SK-N-SH treated with all-trans-retinoic acid at 6 μM for 48 hours (cell line): ENCODE data around the gene RBM39.

ENCODE experiments used
- ATAC-seq: fragments of 200-7000 bp; cut with Tn5 transposase; 3 replicates; pipeline ENCODE4 v1.9.1; 2020; ENCODE audit warnings: mild to moderate bottlenecking, moderate library complexity
- ARNTL ChIP-seq: fragments of 450-650 bp; formaldehyde crosslinking; IDR thresholded peaks from 2 replicates; pipeline ENCODE4 v1.5.0; 2020; ENCODE audit warnings: low read depth, mild to moderate bottlenecking, moderate library complexity, borderline replicate concordance
- BACH2 ChIP-seq: fragments of 250-450 bp; sonication (Bioruptor Pico); IDR thresholded peaks from 2 replicates; pipeline ENCODE4 v1.9.0; 2021; ENCODE audit warnings: mild to moderate bottlenecking, borderline replicate concordance
- CREB5 ChIP-seq: fragments of 250-450 bp; sonication (Bioruptor Pico); IDR thresholded peaks from 2 replicates; pipeline ENCODE4 v1.5.1; 2020; ENCODE audit warnings: low read depth, mild to moderate bottlenecking, moderate library complexity
- CSDC2 ChIP-seq: fragments of 250-450 bp; sonication (Bioruptor Pico); IDR thresholded peaks from 2 replicates; pipeline ENCODE4 v1.5.0; 2020; ENCODE audit warnings: mild to moderate bottlenecking, moderate library complexity
- CSRNP3 ChIP-seq: fragments of 250-450 bp; sonication (Bioruptor Pico); IDR thresholded peaks from 2 replicates; pipeline ENCODE4 v1.5.1; 2021; ENCODE audit warnings: mild to moderate bottlenecking, moderate library complexity
- ESRRG ChIP-seq: fragments of 250-450 bp; sonication (Bioruptor Pico); IDR thresholded peaks from 2 replicates; pipeline ENCODE4 v1.6.1; 2021; ENCODE audit warnings: mild to moderate bottlenecking
- GLIS3 ChIP-seq: fragments of 250-450 bp; sonication (Bioruptor Pico); IDR thresholded peaks from 2 replicates; pipeline ENCODE4 v1.5.0; 2020; ENCODE audit warnings: mild to moderate bottlenecking, moderate library complexity
- ISL1 ChIP-seq: fragments of 250-450 bp; sonication (Bioruptor Pico); IDR thresholded peaks from 2 replicates; pipeline ENCODE4 v2.1.2; 2022; ENCODE audit warnings: mild to moderate bottlenecking, moderate library complexity
- OSR1 ChIP-seq: fragments of 250-450 bp; sonication (Bioruptor Pico); IDR thresholded peaks from 2 replicates; pipeline ENCODE4 v1.8.0; 2022; ENCODE audit warnings: moderate library complexity, mild to moderate bottlenecking, inconsistent platforms
- POU6F1 ChIP-seq: fragments of 250-450 bp; sonication (Bioruptor Pico); IDR thresholded peaks from 2 replicates; pipeline ENCODE4 v1.8.0; 2021; ENCODE audit warnings: low read depth, mild to moderate bottlenecking, moderate library complexity, borderline replicate concordance
- PPARA ChIP-seq: fragments of 250-450 bp; sonication (Bioruptor Pico); IDR thresholded peaks from 2 replicates; pipeline ENCODE4 v1.5.0; 2020; ENCODE audit warnings: mild to moderate bottlenecking, borderline replicate concordance
- SNAI2 ChIP-seq: fragments of 250-450 bp; sonication (Bioruptor Pico); IDR thresholded peaks from 2 replicates; pipeline ENCODE4 v1.5.0; 2020; ENCODE audit warnings: mild to moderate bottlenecking, moderate library complexity
- TCF4 ChIP-seq: fragments of 250-450 bp; sonication (Bioruptor Pico); IDR thresholded peaks from 2 replicates; pipeline ENCODE4 v1.8.0; 2021; ENCODE audit warnings: mild to moderate bottlenecking, moderate library complexity, borderline replicate concordance
- TOX ChIP-seq: fragments of 250-450 bp; sonication (Bioruptor Pico); IDR thresholded peaks from 2 replicates; pipeline ENCODE4 v1.8.0; 2021; ENCODE audit warnings: mild to moderate bottlenecking, moderate library complexity, borderline replicate concordance
- TSHZ2 ChIP-seq: fragments of 250-450 bp; sonication (Bioruptor Pico); IDR thresholded peaks from 2 replicates; pipeline ENCODE4 v1.5.0; 2020; ENCODE audit warnings: mild to moderate bottlenecking, moderate library complexity
- ZC3H10 ChIP-seq: fragments of 250-450 bp; sonication (Bioruptor Pico); IDR thresholded peaks from 2 replicates; pipeline ENCODE4 v1.5.1; 2021; ENCODE audit warnings: mild to moderate bottlenecking, moderate library complexity
- ZFP3 ChIP-seq: fragments of 250-450 bp; sonication (Bioruptor Pico); IDR thresholded peaks from 2 replicates; pipeline ENCODE4 v1.5.0; 2020; ENCODE audit warnings: mild to moderate bottlenecking, moderate library complexity
- ZFP30 ChIP-seq: fragments of 450-650 bp; formaldehyde crosslinking; IDR thresholded peaks from 2 replicates; pipeline ENCODE4 v1.5.0; 2022; ENCODE audit warnings: mild to moderate bottlenecking, moderate library complexity
- ZNF565 ChIP-seq: fragments of 450-650 bp; formaldehyde crosslinking; conservative IDR thresholded peaks from 2 replicates; pipeline ENCODE4 v1.5.0; 2020; ENCODE audit warnings: low read depth, mild to moderate bottlenecking, moderate library complexity
- ZNF70 ChIP-seq: fragments of 450-650 bp; formaldehyde crosslinking; IDR thresholded peaks from 2 replicates; pipeline ENCODE4 v1.5.0; 2020; ENCODE audit warnings: mild to moderate bottlenecking, moderate library complexity
- ZNF8 ChIP-seq: fragments of 450-650 bp; formaldehyde crosslinking; IDR thresholded peaks from 2 replicates; pipeline ENCODE4 v1.5.0; 2020; ENCODE audit warnings: mild to moderate bottlenecking, moderate library complexity

The RBM39 gene

GRCh38 chr20:35776513-35777101 is 34.5 kb upstream of the RBM39 start:
- ATAC-seq = no peak
- TF ChIP-seq PPARA = no peak
- no peak for TF ChIP-seq CREB5 (CRISPR knock-in tag)
- TF ChIP-seq ZC3H10 (CRISPR knock-in tag) = no peak
- no peak for TF ChIP-seq ZNF8 (CRISPR knock-in tag)
- TF ChIP-seq BACH2 (CRISPR knock-in tag) = no peak
- no peak for TF ChIP-seq ESRRG (CRISPR knock-in tag)
- no peak for TF ChIP-seq ZNF565 (CRISPR knock-in tag)
- no peak for TF ChIP-seq ARNTL (CRISPR knock-in tag)
- TF ChIP-seq SNAI2 (CRISPR knock-in tag) = no peak
- no peak for TF ChIP-seq ZFP30
- TF ChIP-seq, all 23 proteins: peak for 0

- no peak for ATAC-seq
Measured at GRCh38 chr20:35774391-35774790, 32.3 kb upstream of the RBM39 start.

GRCh38 chr20:35773154-35773751 is 31.2 kb upstream of the RBM39 start:
- ATAC-seq = no peak
- TF ChIP-seq OSR1 = no peak
- no peak for TF ChIP-seq ZFP30
- TF ChIP-seq ZNF8 (CRISPR knock-in tag) = no peak
- TF ChIP-seq SNAI2 (CRISPR knock-in tag) = no peak
- TF ChIP-seq CREB5 (CRISPR knock-in tag) = no peak
- no peak for TF ChIP-seq ZFP3 (CRISPR knock-in tag)
- TF ChIP-seq ZNF70 = no peak
- TF ChIP-seq ARNTL (CRISPR knock-in tag) = no peak
- TF ChIP-seq POU6F1 (CRISPR knock-in tag) = no peak
- no peak for TF ChIP-seq TCF4 (CRISPR knock-in tag)
- TF ChIP-seq GLIS3 (CRISPR knock-in tag) = no peak
- no peak for TF ChIP-seq TSHZ2 (CRISPR knock-in tag)
- TF ChIP-seq ZNF565 (CRISPR knock-in tag) = no peak
- TF ChIP-seq CSRNP3 (CRISPR knock-in tag) = no peak
- TF ChIP-seq PPARA = no peak
- no peak for TF ChIP-seq BACH2 (CRISPR knock-in tag)
- TF ChIP-seq CSDC2 (CRISPR knock-in tag) = no peak
- TF ChIP-seq TOX = no peak
- TF ChIP-seq ZC3H10 (CRISPR knock-in tag) = no peak

More at GRCh38 chr20:35774391-35774790, 32.3 kb upstream of the RBM39 start:
- TF ChIP-seq ZFP3 (CRISPR knock-in tag) (no peak), CSDC2 (CRISPR knock-in tag) (no peak), TCF4 (CRISPR knock-in tag) (no peak), ISL1 (CRISPR knock-in tag) (no peak), PPARA (no peak), CREB5 (CRISPR knock-in tag) (no peak), CSRNP3 (CRISPR knock-in tag) (no peak)
- TF ChIP-seq, all 23 proteins: peak for 0
